Renal cortex interstitium (tissue), 11 donors: ENCODE measurements around the gene NR1I3. TPM values are rescaled to one million over a fixed set of nuclear protein-coding genes. Genes with fewer than 3 reads are reported as not detected.

Experiments used
- DNase-seq, 11 donors: peaks; one replicate each; pipeline ENCODE4 v3.0.0-alpha.2; 2013; ENCODE audit warnings: low read depth in 9 of 11, low spot score in 4 of 11; ENCODE audit errors: extremely low read depth in 1 of 11
- polyA plus RNA-seq, 3 donors: library from polyadenylated mRNA; unstranded; fragments of 120-200 nt; gene quantifications; one replicate each; pipeline ENCODE4 v1.2.1, GENCODE V29; 2013; ENCODE audit not compliant: insufficient read length in 3 of 3

The NR1I3 gene
- polyA plus RNA-seq, 3 donors: 3.1 to 3.7 (median 3.4) TPM

DNA sequence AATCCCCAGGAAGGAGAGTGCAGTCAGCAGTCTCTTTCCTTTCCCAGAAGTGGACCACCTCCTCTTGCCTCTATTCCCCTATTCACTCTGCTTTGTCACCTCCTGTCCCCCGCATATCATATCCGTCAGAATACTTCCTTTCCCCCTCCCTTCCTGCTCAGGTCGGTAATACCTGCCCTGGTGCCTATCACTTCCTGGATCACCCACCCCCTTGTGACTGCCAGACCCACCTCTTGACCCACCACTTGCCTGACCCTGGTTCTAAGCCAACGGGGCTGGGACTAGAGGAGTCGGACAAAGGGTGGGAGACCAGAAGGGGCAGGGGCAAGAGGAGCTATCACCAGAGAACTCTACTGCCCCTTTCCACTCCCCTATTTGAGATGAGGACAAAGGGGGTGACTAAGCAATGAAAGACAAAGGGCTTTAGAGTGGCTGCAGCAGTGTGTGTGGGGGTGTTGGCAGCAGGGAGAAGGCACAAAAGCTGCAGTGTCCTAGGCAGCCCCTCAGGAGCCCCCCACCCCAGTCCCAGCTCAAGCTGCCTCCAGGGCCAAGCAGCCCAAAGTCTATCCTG lies 37.5 kb downstream of the NR1I3 start:
- DNase-seq: no peak

DNA sequence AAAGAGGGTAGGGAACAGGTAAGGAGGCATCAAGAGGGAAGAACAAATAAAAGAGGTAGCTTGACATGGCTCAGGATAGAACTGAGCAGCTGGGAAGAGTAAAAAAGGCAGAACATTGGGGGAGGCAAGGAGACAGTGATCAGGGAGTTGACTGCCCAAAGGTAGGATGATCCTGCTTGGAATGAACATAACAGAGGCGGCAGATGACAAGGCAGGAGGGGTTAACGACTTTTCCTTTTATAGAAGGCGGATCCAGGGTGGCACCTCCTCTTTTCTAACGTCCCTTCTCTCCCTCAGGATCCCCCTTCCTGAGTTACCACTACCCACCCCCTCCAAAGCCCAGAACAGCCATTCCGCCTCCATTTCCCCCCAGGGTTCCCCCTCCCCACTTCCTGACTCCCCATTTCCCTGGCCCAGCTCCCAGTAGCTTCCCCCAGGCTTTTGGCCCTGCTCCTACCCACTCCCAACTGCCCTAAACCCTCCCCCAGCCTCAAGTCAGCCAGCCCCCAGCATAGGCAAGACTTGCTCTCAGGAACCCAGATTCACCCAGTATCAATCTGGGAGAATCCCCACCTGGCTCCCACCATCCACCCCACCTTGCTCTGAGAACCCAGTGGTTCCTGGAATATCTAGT lies 38.4 kb downstream of the NR1I3 start:
- no peak for DNase-seq

DNA sequence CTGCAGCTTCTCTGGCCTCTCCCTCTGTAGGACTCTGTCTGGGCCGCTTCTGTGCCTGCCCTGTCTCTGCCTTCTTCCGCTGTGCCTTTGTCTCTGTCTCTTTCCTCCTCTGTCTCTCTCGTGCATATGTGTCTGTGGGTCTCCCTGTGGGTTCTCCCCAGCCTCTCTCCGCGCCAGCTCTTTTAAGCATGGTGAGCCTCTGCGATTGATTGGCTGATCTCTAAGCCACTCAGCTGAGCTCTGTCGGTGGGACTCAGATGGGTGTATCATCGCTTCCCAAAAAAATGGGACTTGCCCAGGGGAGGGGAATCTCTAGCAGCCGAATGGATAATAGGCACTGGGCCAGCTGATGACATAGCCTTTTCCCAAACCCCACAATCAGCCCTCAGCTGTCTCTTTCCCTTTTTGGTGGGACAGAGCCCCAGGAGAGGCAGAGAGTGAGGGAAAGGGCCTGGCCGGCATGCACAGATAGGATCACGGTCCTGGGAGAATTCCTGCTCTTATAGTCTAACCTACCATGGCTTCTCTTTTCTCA lies 39.0 kb downstream of the NR1I3 start, which contains the start of gene ADAMTS4:
TSS of gene ADAMTS4 (minus strand) at position 158 of the 535 bp plus-strand sequence. CDS start 427 bp downstream, outside the sequence.
- peak in 1 of 11 donors; percentile 30 for DNase-seq

DNA sequence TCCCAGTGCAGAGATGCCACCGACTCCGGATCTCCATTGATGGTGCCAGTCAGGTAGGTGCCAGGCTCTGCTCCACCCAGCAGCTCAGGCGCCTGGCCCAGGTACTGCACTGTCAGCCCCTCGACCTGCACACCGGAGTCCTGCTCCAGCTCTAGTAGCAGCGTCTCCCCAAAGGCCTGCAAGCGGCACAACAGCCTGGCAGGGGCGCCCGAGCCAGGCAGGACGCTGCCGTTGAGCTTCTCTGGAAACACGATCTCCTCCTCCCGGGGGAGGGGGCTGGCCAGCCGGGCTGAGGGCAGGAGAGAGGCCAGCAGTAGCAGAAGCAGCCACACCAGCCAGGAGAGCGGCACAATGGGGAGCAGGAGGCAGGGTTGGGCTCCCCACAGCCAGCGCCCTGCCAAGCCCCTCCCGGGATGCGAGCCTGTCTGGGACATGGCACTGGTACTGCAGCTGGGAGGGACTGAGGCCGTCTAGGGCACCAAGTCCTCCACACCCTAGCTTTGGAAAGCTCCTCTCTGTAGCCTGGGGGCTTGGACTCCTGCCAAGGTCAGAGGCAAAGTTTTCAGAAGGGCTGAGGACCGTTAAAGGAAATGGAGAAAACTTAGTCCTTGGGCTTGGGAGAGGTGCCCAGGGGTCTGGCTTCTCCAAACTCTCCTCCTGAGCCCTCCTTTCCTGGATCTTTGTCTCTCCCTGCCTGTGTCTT lies 39.7 kb downstream of the NR1I3 start:
- peak in 2 of 11 donors; percentile 29 to 67 for DNase-seq

DNA sequence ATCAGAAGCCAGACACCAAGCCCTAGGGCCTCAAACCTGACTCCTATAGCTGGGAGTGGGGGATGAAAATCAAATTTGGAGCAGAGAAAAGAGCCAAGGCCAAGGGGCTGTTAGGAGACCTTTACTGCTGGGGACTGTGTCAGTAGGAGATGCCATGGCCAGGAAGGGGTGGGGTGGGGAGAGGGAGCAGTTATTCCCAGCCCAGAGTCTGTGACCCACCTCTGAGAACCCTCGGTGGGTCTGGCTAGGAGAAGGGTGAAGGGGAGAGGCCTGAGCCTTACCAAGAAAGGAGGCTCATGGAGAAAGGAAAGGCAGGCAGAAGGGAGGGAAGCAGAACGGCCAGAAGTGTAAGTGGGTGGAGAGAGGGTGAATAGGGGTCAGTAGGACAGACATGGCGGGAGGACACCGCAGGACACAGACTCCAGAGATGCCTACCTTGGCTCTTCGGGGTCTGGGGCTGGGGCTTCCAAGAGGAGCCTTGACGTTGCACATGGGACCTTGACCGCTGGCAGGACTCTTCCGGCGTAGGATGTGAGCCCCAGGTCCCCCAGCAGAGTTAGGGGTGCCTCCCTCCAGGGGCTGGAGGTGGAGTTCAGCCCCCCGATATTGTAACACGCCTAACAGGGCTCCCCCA lies 40.3 kb downstream of the NR1I3 start:
- DNase-seq: no peak

DNA sequence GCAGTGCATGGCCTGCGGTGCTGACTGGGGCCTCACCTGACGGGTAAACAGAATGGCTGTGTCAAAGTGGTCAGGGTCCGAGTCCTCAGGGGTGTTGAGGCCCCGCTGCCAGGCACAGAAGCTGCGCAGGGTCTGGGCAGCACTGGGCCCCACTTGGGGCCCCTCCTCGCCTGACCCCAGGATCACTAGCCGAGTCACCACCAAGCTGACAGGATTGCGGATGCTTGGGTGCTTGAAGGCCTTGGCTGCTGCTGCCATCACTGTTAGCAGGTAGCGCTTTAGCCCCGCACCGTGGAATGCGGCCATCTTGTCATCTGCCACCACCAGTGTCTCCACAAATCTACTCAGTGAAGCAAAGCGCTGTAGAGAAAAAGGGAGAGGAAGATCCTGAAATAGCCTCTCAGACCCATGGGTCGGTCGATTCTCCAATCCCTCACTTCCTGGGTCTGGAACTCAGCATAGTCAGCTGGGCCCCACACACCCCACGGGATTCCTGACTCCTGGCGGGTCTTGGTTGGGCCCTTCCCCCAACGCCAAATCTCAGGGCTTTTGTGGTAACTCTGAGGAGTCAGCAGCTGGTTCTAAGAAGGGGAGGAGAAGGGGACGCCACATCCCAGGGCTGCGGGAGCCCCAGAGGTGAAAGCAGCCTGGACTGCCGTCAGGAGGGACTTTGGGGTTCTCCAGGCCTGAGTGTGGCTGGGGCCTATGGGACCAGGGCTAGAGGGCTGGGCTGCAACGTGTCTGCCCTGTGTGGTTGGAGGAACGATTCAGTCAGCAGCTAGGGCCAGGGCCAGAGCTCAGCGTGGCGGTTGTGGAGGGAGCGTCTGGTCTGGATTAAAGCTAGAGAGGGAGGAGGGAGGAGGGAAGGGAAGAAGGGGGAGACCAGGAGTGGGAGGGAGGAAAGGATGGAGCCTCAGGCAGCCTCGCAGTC lies 41.2 kb downstream of the NR1I3 start:
- DNase-seq: peak in 1 of 11 donors; percentile 39

DNA sequence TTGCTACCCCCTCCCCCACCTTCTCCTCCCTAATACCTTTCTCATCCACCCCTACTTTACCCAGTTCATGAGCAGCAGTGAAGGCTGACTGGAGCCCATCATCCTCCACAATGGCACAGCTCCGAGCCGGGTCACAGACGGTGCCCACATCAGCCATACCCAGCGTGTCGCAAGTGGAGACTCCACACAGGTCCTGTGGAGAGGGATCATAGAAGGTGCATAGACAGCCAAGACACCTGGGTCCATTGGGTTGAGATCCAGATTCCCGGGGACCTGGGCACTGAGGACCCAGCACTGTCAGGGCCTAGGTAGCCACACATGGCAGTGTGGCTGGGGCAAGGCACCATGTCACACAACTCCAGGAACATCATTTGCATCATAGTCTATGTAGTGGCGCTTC lies 41.9 kb downstream of the NR1I3 start:
- DNase-seq: no peak

DNA sequence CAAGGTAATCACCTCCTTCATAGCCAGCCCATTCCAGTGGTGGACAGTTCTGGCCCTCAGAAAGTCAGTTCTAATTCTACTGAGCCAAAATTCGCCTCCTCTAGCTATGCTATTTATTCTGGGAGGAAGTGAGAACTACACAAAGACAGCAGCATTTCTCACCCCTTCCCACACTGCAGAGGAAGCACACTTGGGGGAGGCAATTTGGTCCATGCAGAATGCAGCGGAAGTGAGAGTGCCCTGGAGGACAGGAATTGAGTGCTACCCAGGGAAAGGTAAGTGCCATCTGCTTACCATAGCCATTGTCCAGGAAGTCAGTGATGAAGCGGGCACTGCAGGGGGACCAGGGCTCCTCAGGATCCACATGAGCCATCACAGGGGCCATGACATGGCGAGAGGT lies 42.8 kb downstream of the NR1I3 start:
- DNase-seq: no peak

DNA sequence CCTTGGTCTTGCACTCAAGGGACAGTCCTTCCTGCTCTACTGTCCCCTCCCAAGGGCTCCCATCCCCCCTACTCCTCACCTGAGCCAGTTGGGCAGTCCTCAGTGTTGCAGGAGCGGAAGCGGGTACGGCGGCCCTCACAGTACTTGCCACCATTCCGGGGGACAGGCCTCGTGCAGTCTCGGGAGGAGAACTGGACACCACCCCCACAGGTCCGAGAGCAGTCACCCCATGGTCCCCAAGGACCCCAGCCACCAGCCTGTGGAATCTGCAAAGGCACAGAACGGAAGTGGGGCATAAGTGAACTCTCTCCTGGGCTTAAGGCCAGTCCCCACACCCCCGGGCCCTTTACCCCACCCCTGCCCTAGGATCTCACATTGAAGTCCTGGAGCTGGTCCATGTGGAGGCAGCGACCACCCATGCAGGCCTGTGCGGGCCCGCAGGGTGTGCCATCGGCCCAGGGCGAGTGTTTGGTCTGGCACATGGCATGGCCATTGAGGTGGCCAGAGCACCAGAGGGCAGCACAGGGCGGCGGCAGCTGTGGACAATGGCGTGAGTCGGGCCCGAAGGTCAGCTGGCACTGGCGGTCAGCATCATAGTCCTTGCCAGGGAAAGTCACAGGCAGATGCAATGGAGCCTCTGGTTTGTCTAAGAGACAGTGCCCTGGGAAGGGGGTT lies 44.3 kb downstream of the NR1I3 start:
- no peak for DNase-seq

DNA sequence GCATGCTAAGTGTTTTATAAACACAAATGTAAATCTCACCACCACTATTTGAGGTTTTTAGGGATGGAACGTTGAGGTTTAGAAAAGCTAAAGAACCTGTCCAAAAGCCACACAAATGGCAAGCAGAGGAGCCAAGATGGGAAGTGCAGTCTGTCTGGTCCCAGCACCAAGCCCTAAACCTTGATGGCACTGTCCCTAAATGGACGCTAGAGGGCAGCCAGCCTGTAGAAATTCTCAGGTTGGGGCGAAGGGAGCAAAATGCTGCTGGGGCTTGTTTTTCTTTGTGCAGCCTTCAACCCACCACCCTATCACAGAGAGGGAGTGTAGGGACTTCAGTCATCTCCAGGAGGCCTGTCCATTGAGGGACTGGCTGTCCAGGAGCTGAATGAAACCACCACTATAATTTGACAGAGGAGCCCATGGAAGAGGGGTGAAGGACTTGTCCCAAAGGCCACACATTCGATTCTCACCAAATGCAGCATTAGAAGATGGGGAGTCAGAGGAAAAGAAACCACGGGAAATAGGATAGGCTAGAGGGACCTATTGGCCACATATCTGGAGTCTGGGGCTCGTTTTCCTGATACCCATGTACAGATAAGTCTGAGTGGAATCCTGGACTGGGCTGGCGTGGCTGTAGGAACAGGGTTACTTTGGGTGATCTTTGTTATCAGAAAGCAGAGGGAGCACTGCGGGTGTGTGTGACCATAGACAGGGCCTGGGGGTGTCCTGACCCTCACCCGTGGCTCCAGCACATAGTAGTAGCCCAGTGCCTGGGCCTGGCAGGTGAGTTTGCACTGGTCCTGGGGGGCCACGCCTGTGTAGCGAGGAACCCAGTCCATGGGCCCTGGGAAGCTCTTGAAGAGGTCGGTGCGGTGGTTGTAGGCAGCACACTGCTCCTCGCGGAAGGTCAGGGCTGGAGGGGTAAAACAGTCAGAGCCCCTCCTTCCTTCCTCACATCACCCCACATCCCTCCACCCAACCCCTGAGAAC lies 45.2 kb downstream of the NR1I3 start:
- DNase-seq: peak in 1 of 11 donors; percentile 46

DNA sequence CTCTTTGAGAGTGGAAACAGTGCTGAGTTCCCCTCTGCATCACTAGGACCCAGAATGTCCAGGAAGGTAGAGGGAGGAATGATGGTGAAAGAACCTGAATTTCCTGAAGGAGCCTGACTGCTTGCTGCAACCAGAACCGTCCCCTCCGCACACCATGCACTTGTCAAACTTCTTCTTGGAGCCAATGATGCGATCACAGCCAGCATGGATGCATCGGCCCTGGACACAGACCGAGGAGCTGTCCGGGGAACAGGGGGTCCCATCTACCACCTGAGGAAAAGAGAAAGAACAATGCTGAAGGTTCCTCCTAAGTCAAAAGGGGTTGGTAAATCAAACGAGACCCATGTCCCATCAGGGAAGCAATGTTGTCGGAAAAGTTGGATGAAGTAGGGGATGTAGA lies 46.0 kb downstream of the NR1I3 start:
- no peak for DNase-seq

DNA sequence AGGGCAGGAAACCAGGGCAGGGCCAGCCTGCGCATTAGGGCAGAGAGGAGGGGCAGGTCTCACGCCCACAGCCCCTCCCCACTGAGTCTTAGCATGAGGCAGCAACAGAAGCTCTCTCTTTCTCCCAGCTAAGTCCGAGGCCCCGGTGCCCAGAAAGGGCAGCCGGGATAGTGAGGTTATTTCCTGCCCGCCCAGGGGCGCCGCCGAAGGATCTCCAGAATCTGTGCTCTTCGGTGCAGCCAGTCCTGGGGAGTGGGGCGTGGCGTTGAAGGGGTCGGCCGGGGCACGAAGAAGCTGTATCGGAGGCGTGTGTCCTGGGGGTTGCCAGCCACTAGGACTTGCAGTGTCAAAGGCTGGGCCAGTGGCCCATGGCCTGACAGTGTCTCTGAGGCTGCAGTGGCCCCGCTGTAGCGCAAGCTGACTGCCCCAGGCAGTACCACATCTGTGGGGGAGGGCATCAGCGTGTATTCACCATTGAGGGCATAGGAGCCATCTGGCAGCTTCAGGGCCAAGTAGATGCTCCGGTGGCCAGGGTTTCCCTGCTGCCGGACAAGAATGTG lies 47.0 kb downstream of the NR1I3 start:
- no peak for DNase-seq

DNA sequence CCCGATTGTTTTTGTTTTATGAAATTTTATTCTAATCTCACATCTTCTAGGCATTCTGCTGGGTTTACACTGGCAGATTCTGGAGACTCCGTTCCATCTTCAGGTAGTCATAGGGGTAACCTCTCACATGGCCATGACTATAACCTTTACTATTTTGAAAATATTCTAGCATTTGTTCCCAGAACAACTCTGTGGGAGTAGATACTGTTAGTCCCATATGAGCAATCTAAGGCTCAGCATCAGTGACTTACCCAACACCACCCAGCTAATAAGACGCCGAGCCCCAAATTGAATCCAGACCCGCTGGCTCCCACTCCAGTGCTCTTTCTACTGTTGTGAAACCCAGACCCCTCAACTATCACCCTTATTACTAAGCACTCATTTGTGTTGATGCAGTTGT lies 49.0 kb downstream of the NR1I3 start:
- no peak for DNase-seq

DNA sequence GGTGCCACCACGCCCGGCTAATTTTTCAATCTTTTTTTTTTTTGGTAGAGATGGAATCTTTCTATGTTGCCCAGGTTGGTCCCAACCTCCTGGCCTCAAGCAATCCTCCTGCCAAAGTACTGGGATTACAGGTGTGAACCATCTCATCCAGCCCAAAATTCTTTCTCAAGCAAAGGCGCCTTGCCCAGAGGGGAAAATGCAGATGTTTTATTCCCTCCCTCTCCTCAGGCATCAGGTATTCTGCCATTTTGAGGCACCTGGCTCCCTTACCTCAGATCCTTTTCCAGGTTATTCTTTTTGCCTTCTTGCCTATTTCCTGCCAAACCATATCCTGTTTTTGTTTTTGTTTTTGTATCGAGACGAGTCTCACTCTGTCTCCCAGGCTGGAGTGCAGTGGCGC lies 49.6 kb downstream of the NR1I3 start:
- no peak for DNase-seq

DNA sequence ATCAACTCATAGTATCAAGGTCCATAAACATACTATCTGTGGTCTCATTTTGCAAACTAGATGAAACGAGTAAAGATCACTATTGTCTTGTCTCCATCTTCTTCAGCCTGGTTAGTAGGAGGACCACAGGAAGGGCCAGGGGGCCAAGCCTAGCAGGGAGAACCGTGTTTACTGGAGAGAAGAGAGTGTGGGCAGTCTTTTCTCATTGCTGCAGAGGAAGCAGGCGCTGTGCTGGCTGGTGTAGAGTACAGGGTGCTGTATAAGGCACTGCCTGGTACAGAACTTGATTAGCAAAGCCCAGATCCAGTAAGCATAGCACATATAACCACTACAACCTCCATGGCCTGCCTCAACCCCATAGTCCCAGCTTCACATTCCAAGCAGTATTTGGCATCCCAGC lies 50.7 kb downstream of the NR1I3 start:
- no peak for DNase-seq

DNA sequence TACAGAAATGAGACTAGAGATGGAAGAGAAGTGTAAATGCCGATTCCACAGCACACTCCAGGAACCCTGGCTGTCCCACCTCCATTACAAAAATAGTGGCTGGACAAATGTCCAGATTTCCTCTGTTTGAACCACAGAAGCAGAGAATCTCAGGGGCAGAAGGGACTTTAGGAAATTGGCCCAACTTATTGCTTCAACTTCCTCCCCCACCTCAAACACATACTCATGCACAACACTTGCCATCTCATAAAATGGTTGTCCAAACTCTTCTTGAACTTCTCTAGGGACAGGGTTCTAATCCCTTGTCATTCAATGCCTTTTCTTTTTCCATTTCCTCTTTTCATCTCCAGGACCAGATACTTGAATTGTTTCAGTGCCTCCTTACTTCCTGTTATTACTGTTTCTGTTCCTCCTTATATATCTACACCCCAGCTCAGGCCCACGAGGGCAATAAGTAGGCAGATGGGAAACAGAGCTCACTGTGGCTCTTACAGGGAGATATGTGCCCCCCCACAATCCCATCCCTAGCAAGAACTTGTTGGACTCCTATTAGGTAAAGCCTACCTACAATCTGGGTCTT lies 52.2 kb downstream of the NR1I3 start:
- DNase-seq: no peak
